Measurements from ENCODE around the gene PLEKHA1. TPM values are rescaled to one million over a fixed set of nuclear protein-coding genes. Genes with fewer than 3 reads are reported as not detected.
A peak's percentile ranks its signal among the peaks of the same experiment; 100 is the strongest.

Gene PLEKHA1
- total and polyA plus RNA-seq, 2 of the 13 experiments (the other 11 are each of a cell fraction or from before 2014, with no cell fraction given) = 32.2 to 53.3 TPM

DNA sequence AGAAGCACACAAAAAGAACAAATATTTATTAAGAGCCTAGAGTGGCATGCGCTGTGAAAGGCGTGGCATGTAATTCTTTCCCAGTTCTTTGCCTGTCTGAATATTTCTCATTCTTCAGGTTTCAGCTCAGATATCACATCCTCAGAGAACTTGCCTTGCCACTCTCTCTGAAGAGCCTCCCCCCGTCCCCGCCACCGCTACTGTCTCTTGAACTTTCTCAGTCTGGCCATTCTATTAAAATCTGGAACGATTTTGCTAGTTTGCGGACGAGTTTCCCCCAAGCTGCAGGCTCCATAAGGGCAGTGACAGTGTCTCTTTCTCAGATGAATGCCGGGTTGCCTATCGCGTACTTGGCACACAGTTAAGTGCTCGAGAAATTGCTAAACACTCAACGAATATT lies 787 bp upstream of the PLEKHA1 start (continued):
- TF ChIP-seq, protein P1, sequence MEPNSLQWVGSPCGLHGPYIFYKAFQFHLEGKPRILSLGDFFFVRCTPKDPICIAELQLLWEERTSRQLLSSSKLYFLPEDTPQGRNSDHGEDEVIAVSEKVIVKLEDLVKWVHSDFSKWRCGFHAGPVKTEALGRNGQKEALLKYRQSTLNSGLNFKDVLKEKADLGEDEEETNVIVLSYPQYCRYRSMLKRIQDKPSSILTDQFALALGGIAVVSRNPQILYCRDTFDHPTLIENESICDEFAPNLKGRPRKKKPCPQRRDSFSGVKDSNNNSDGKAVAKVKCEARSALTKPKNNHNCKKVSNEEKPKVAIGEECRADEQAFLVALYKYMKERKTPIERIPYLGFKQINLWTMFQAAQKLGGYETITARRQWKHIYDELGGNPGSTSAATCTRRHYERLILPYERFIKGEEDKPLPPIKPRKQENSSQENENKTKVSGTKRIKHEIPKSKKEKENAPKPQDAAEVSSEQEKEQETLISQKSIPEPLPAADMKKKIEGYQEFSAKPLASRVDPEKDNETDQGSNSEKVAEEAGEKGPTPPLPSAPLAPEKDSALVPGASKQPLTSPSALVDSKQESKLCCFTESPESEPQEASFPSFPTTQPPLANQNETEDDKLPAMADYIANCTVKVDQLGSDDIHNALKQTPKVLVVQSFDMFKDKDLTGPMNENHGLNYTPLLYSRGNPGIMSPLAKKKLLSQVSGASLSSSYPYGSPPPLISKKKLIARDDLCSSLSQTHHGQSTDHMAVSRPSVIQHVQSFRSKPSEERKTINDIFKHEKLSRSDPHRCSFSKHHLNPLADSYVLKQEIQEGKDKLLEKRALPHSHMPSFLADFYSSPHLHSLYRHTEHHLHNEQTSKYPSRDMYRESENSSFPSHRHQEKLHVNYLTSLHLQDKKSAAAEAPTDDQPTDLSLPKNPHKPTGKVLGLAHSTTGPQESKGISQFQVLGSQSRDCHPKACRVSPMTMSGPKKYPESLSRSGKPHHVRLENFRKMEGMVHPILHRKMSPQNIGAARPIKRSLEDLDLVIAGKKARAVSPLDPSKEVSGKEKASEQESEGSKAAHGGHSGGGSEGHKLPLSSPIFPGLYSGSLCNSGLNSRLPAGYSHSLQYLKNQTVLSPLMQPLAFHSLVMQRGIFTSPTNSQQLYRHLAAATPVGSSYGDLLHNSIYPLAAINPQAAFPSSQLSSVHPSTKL (CRISPR knock-in tag; IDR thresholded peaks at IDR 0.05) = peak; percentile 54; the same call in 1 of the 2 replicates
- no peak for TF ChIP-seq SOX13 (IDR thresholded peaks at IDR 0.05)
- 0 out of 4 replicates have a peak, but pooled peaks of 1 of the 2 experiments have one; percentile 12 for TF ChIP-seq SOX13 (CRISPR knock-in tag; conservative IDR thresholded peaks at IDR 0.05 in 1 of 2, IDR thresholded peaks at IDR 0.05 in 1 of 2)
- TF ChIP-seq, protein P2, sequence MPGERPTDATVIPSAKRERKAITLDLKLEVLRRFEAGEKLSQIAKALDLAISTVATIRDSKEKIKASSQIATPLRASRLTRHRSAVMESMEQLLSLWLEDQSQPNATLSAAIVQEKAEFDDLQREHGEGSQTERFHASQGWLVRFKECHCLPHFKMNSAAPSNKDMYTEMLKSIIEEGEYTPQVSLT (CRISPR knock-in tag; IDR thresholded peaks at IDR 0.05; ENCODE audit: borderline replicate concordance, low read depth) = no peak
- peak; percentile 20; the same call in 1 of the 2 replicates for TF ChIP-seq DMAP1 (CRISPR knock-in tag; IDR thresholded peaks at IDR 0.05)
- TF ChIP-seq, protein P3, sequence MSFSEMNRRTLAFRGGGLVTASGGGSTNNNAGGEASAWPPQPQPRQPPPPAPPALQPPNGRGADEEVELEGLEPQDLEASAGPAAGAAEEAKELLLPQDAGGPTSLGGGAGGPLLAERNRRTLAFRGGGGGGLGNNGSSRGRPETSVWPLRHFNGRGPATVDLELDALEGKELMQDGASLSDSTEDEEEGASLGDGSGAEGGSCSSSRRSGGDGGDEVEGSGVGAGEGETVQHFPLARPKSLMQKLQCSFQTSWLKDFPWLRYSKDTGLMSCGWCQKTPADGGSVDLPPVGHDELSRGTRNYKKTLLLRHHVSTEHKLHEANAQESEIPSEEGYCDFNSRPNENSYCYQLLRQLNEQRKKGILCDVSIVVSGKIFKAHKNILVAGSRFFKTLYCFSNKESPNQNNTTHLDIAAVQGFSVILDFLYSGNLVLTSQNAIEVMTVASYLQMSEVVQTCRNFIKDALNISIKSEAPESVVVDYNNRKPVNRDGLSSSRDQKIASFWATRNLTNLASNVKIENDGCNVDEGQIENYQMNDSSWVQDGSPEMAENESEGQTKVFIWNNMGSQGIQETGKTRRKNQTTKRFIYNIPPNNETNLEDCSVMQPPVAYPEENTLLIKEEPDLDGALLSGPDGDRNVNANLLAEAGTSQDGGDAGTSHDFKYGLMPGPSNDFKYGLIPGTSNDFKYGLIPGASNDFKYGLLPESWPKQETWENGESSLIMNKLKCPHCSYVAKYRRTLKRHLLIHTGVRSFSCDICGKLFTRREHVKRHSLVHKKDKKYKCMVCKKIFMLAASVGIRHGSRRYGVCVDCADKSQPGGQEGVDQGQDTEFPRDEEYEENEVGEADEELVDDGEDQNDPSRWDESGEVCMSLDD (CRISPR knock-in tag; IDR thresholded peaks at IDR 0.05; ENCODE audit: borderline replicate concordance) = no peak
- no peak for TF ChIP-seq MAZ (IDR thresholded peaks at IDR 0.05; ENCODE audit: borderline replicate concordance, low read depth, low read length)
- 0 out of 2 replicates have a peak, but pooled peaks have one; percentile 19 for TF ChIP-seq MAZ (CRISPR knock-in tag; IDR thresholded peaks at IDR 0.05; ENCODE audit: low read depth)
- TF ChIP-seq EEA1 (CRISPR knock-in tag; IDR thresholded peaks at IDR 0.05; ENCODE audit: borderline replicate concordance) = no peak
- peak; percentile 18; the same call in 1 of the 2 replicates for TF ChIP-seq CREM (IDR thresholded peaks at IDR 0.05)
- no peak for TF ChIP-seq CREM (CRISPR knock-in tag; IDR thresholded peaks at IDR 0.05)
- TF ChIP-seq HDAC1 (CRISPR knock-in tag; IDR thresholded peaks at IDR 0.05) = 0 out of 2 replicates have a peak, but pooled peaks have one; percentile 36
- no peak for TF ChIP-seq SOX6 (IDR thresholded peaks at IDR 0.05)
- 0 out of 2 replicates have a peak, but pooled peaks have one; percentile 4 for TF ChIP-seq SOX6 (CRISPR knock-in tag; IDR thresholded peaks at IDR 0.05)
- TF ChIP-seq ZNF549 (CRISPR knock-in tag; IDR thresholded peaks at IDR 0.05) = no peak
- TF ChIP-seq, protein P4, sequence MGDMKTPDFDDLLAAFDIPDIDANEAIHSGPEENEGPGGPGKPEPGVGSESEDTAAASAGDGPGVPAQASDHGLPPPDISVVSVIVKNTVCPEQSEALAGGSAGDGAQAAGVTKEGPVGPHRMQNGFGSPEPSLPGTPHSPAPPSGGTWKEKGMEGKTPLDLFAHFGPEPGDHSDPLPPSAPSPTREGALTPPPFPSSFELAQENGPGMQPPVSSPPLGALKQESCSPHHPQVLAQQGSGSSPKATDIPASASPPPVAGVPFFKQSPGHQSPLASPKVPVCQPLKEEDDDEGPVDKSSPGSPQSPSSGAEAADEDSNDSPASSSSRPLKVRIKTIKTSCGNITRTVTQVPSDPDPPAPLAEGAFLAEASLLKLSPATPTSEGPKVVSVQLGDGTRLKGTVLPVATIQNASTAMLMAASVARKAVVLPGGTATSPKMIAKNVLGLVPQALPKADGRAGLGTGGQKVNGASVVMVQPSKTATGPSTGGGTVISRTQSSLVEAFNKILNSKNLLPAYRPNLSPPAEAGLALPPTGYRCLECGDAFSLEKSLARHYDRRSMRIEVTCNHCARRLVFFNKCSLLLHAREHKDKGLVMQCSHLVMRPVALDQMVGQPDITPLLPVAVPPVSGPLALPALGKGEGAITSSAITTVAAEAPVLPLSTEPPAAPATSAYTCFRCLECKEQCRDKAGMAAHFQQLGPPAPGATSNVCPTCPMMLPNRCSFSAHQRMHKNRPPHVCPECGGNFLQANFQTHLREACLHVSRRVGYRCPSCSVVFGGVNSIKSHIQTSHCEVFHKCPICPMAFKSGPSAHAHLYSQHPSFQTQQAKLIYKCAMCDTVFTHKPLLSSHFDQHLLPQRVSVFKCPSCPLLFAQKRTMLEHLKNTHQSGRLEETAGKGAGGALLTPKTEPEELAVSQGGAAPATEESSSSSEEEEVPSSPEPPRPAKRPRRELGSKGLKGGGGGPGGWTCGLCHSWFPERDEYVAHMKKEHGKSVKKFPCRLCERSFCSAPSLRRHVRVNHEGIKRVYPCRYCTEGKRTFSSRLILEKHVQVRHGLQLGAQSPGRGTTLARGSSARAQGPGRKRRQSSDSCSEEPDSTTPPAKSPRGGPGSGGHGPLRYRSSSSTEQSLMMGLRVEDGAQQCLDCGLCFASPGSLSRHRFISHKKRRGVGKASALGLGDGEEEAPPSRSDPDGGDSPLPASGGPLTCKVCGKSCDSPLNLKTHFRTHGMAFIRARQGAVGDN (CRISPR knock-in tag; IDR thresholded peaks at IDR 0.05) = no peak
- no peak for TF ChIP-seq ZNF891 (CRISPR knock-in tag; IDR thresholded peaks at IDR 0.05)
- TF ChIP-seq ZNF501 (CRISPR knock-in tag; IDR thresholded peaks at IDR 0.05) = peak; percentile 39; the same call in 1 of the 2 replicates
- peak; percentile 41 for TF ChIP-seq ZEB1 (IDR thresholded peaks at IDR 0.05; ENCODE audit: insufficient replicate concordance, low read depth)
